ENCODE data around the gene ASCL3. TPM values are rescaled to one million over a fixed set of nuclear protein-coding genes. Genes with fewer than 3 reads are reported as not detected.

ASCL3 gene
- total and polyA plus RNA-seq, 2 of the 8 experiments (the other 6 are each of a cell fraction or from before 2014, with no cell fraction given): not detected

- Histone ChIP-seq H3K4me1 (replicated peaks in 1 of 4; ENCODE audit: control insufficient read depth in 3 of 4, insufficient read depth in 4 of 4, low read length in 3 of 4) (no peaks in the 10 kb centered on the region; a peak in 2 of 7 replicates), H3K23ac (ENCODE audit: insufficient read length) (no peak overlapping the region), H3K23me2 (ENCODE audit: low read depth, low read length) (no peaks in the 10 kb centered on the region), H3K36me3 (ENCODE audit: control insufficient read depth in 2 of 4, insufficient read depth in 4 of 4, low read length in 3 of 4) (no peaks in the 10 kb centered on the region), H3K27me3 (replicated peaks in 1 of 4; ENCODE audit: control insufficient read depth in 3 of 4, extremely low read depth in 1 of 4, insufficient read depth in 3 of 4, low read length in 3 of 4) (no peaks in the 10 kb centered on the region), H3K79me1 (ENCODE audit: low read depth, low read length) (no peaks in the 10 kb centered on the region), H4K8ac (ENCODE audit: extremely low read depth, insufficient read depth, low read length) (no peak overlapping the region), H3K27ac (ENCODE audit: low read depth, low read length) (no peak overlapping the region), H3K9ac (replicated peaks in 1 of 4; ENCODE audit: extremely low read depth in 1 of 4, low read depth in 3 of 4, low read length in 3 of 4) (no peak overlapping the region; a peak in 1 of 7 replicates), H3K4me3 (ENCODE audit: extremely low read depth in 1 of 4, insufficient read depth in 2 of 4, low read depth in 3 of 4, low read length in 4 of 4) (no peak overlapping the region), H3K4me2 (ENCODE audit: insufficient read depth in 1 of 2, low read depth in 2 of 2, low read length in 2 of 2) (no peak overlapping the region), H2BK120ac (replicated peaks; ENCODE audit: low read depth, low read length) (no peak overlapping the region), H4K20me1 (replicated peaks in 1 of 2; ENCODE audit: control insufficient read depth in 1 of 2, insufficient read depth in 2 of 2, low read length in 2 of 2) (no peaks in the 10 kb centered on the region), H2BK12ac (ENCODE audit: low read depth, low read length) (no peak overlapping the region), H4K91ac (replicated peaks; ENCODE audit: insufficient read length, low read length) (no peak overlapping the region), H2AK5ac (ENCODE audit: low read depth, low read length) (no peak overlapping the region), H2AFZ (ENCODE audit: low read length) (no peak overlapping the region), H3K9me3 (ENCODE audit: insufficient read depth in 2 of 2, low read depth in 1 of 2, low read length in 1 of 2) (no peaks in the 10 kb centered on the region), H4K5ac (ENCODE audit: insufficient read length, low read depth, low read length) (no peak overlapping the region), H3K79me2 (ENCODE audit: control insufficient read depth in 1 of 2, insufficient read depth in 2 of 2, low read length in 2 of 2) (no peaks in the 10 kb centered on the region), H3K4ac (replicated peaks; ENCODE audit: insufficient read length, low read depth, low read length) (no peak overlapping the region), H2BK15ac (ENCODE audit: low read length) (no peak overlapping the region), H3K18ac (ENCODE audit: extremely low read depth, low read length) (no peak overlapping the region), H2BK20ac (ENCODE audit: low read length) (no peak overlapping the region), H3K14ac (ENCODE audit: insufficient read length) (no peak overlapping the region), H2BK5ac (ENCODE audit: low read depth, low read length) (no peak overlapping the region), H3K56ac (replicated peaks; ENCODE audit: insufficient read length, low read depth, low read length) (no peak overlapping the region)
- POLR2A ChIA-PET (ENCODE audit: partially characterized antibody): no interaction called here
- DNase-seq (ENCODE audit: low read depth in 1 of 2, low spot score in 2 of 2) (no peak), FAIRE-seq (no peak)
- CTCF ChIA-PET (ENCODE audit: partially characterized antibody): interaction anchor here (0.6 to 2.6 kb wide), 5 partner anchors 27 to 81 kb away, joined by 3 to 13 read pairs (median 3); no protein-coding TSS in a partner anchor
- 83% methylated on average over 3 of the region's 3 CpGs; no CpG with 5 or more reads in 1 of the 2 experiments for WGBS, 2 experiments (ENCODE audit: extremely low coverage in 1 of 2, insufficient coverage in 1 of 2, insufficient read length in 1 of 2, insufficient replicate concordance in 2 of 2, low coverage in 1 of 2, low lambda C conversion rate in 2 of 2, missing lambda C conversion rate in 1 of 2)
- no peak for TF ChIP-seq POLR2AphosphoS5 (IDR thresholded peaks at IDR 0.05; ENCODE audit: low read depth, low read length)
- no peak for TF ChIP-seq NRF1 (IDR thresholded peaks at IDR 0.05; ENCODE audit: low read depth, low read length)
- TF ChIP-seq RXRA (IDR thresholded peaks at IDR 0.05; ENCODE audit: insufficient read depth, low read depth, low read length): no peak
- no peak for TF ChIP-seq ASH2L (IDR thresholded peaks at IDR 0.05; ENCODE audit: low read length)
- TF ChIP-seq E2F6 (IDR thresholded peaks at IDR 0.05): no peak
- TF ChIP-seq PHF8 (conservative IDR thresholded peaks at IDR 0.05; ENCODE audit: low read depth, low read length): no peak
- TF ChIP-seq TCF12 (IDR thresholded peaks at IDR 0.05; ENCODE audit: low read depth, low read length): no peak
- no peak for TF ChIP-seq YY1 (IDR thresholded peaks at IDR 0.05; ENCODE audit: low read depth, low read length)
- no peak for TF ChIP-seq RFX5 (IDR thresholded peaks at IDR 0.05; ENCODE audit: borderline replicate concordance, low read depth, low read length)
- no peak for TF ChIP-seq SUZ12 (IDR thresholded peaks at IDR 0.05; ENCODE audit: low read length)
- no peak for TF ChIP-seq MAX (IDR thresholded peaks at IDR 0.05)
- TF ChIP-seq GTF2F1 (IDR thresholded peaks at IDR 0.05; ENCODE audit: borderline replicate concordance, low read depth, low read length): no peak
Observed at GRCh38 chr11:8988329-8989234, 45.8 kb upstream of the ASCL3 start.

Measured in H1 (cell line).